GM23338 (cell line): ENCODE measurements around the gene RNF11. TPM values are rescaled to one million over a fixed set of nuclear protein-coding genes. Genes with fewer than 3 reads are reported as not detected.
A peak's percentile ranks its signal among the peaks of the same experiment; 100 is the strongest.

ENCODE experiments used
- ATAC-seq: fragments of 200-7000 bp; cut with Tn5 transposase; 3 replicates; pipeline ENCODE4 v1.9.1; 2020
- DNase-seq: peaks from one replicate; pipeline ENCODE4 v3.0.0-alpha.2; 2015; ENCODE audit warnings: low spot score
- H2AFZ ChIP-seq: fragments of 200-600 bp; sonication (generic); 2 replicates; pipeline ENCODE4 v1.8.0; 2016; ENCODE audit warnings: antibody characterized with exemption, mild to moderate bottlenecking, moderate library complexity
- H3F3A ChIP-seq: fragments of 200-600 bp; sonication (generic); replicated peaks from 2 replicates; pipeline ENCODE4 v1.8.0; 2017; ENCODE audit warnings: antibody characterized with exemption, mixed run types, low read depth
- H3K27ac ChIP-seq: fragments of 200-600 bp; sonication (generic); 2 replicates; pipeline ENCODE4 v1.6.1; 2016; ENCODE audit warnings: low read depth
- H3K27me3 ChIP-seq: fragments of 200-600 bp; sonication (generic); 2 replicates; pipeline ENCODE4 v1.8.0; 2016; ENCODE audit warnings: mild to moderate bottlenecking, mixed run types, moderate library complexity; ENCODE audit not compliant: insufficient read depth
- H3K36me3 ChIP-seq: fragments of 200-600 bp; sonication (generic); 2 replicates; pipeline ENCODE4 v1.8.0; 2016; ENCODE audit warnings: mild to moderate bottlenecking; ENCODE audit not compliant: insufficient read depth
- H3K4me1 ChIP-seq: fragments of 200-600 bp; sonication (generic); 2 replicates; pipeline ENCODE4 v1.8.0; 2016; ENCODE audit warnings: mild to moderate bottlenecking, moderate library complexity; ENCODE audit not compliant: insufficient read depth
- H3K4me2 ChIP-seq: fragments of 200-600 bp; sonication (generic); 2 replicates; pipeline ENCODE4 v1.7.1; 2017; ENCODE audit warnings: mixed run types
- H3K4me3 ChIP-seq: fragments of 200-600 bp; sonication (generic); 2 replicates; pipeline ENCODE4 v1.6.1; 2016; ENCODE audit warnings: mixed run types
- H3K79me2 ChIP-seq: fragments of 200-600 bp; sonication (generic); replicated peaks from 2 replicates; pipeline ENCODE4 v1.8.0; 2017; ENCODE audit warnings: mild to moderate bottlenecking; ENCODE audit not compliant: insufficient read depth
- H3K9me2 ChIP-seq: fragments of 200-600 bp; sonication (generic); 2 replicates; pipeline ENCODE4 v1.8.0; 2017; ENCODE audit not compliant: insufficient read depth
- H4K20me1 ChIP-seq: fragments of 200-600 bp; sonication (generic); replicated peaks from 2 replicates; pipeline ENCODE4 v1.8.0; 2017; ENCODE audit warnings: mild to moderate bottlenecking; ENCODE audit not compliant: insufficient read depth
- H3K27ac Mint-ChIP-seq: 2 replicates; pipeline ENCODE4 v1.8.0; 2020; ENCODE audit warnings: inconsistent platforms, mild to moderate bottlenecking, moderate library complexity, mixed read lengths
- H3K27me3 Mint-ChIP-seq: 3 replicates; pipeline ENCODE4 v1.8.0; 2022; ENCODE audit warnings: low read depth, mild to moderate bottlenecking, moderate library complexity, mixed read lengths, inconsistent platforms; ENCODE audit not compliant: insufficient read depth, poor library complexity
- H3K36me3 Mint-ChIP-seq: 3 replicates; pipeline ENCODE4 v1.8.0; 2021; ENCODE audit warnings: low read depth, mild to moderate bottlenecking, inconsistent platforms, moderate library complexity, mixed read lengths
- H3K4me1 Mint-ChIP-seq: 3 replicates; pipeline ENCODE4 v1.8.0; 2020; ENCODE audit warnings: mild to moderate bottlenecking, inconsistent platforms, mixed read lengths
- H3K4me3 Mint-ChIP-seq: 3 replicates; pipeline ENCODE4 v1.8.0; 2021; ENCODE audit warnings: moderate library complexity, mild to moderate bottlenecking, inconsistent platforms, mixed read lengths
- H3K9me3 Mint-ChIP-seq: 3 replicates; pipeline ENCODE4 v1.8.0; 2020; ENCODE audit warnings: moderate library complexity, mild to moderate bottlenecking, inconsistent platforms, mixed read lengths
- CTCF ChIP-seq, 2 experiments: fragments of 200-600 bp in 1 of 2; sonication (generic) in 1 of 2; conservative IDR thresholded peaks; 2 replicates each; pipeline versions ENCODE4 v1.5.1 to v1.6.1; 2016 to 2017; ENCODE audit warnings: antibody characterized with exemption in 2 of 2, low read depth in 2 of 2, mild to moderate bottlenecking in 2 of 2, moderate library complexity in 1 of 2
- JUNB ChIP-seq: IDR thresholded peaks from one replicate; pipeline ENCODE4 v1.6.1; 2016; ENCODE audit warnings: antibody characterized with exemption; ENCODE audit not compliant: unreplicated experiment
- NANOG ChIP-seq: IDR thresholded peaks from 2 replicates; pipeline ENCODE4 v1.6.1; 2016; ENCODE audit warnings: antibody characterized with exemption, borderline replicate concordance
- ZNF462 ChIP-seq: fragments of 250-450 bp; sonication (Bioruptor Pico); IDR thresholded peaks from 2 replicates; pipeline ENCODE4 v1.5.0; 2020; ENCODE audit warnings: mild to moderate bottlenecking, moderate library complexity
- polyA plus RNA-seq: library from polyadenylated mRNA; unstranded; fragments of >200 nt; fragmentation: Nextera tagmentation; extraction: Ambion mirVana; gene quantifications from 2 replicates; pipeline ENCODE4 v1.2.1, GENCODE V29; 2016
- total RNA-seq: library from RNA; depleted of rRNA; stranded (reverse); fragments of >200 nt; shearing (Covaris generic); gene quantifications from 2 replicates; pipeline ENCODE4 v1.2.3, GENCODE V29; 2014

Gene RNF11
- total and polyA plus RNA-seq, 2 experiments from 2014 or later: 22.3 to 43.0 TPM

DNA sequence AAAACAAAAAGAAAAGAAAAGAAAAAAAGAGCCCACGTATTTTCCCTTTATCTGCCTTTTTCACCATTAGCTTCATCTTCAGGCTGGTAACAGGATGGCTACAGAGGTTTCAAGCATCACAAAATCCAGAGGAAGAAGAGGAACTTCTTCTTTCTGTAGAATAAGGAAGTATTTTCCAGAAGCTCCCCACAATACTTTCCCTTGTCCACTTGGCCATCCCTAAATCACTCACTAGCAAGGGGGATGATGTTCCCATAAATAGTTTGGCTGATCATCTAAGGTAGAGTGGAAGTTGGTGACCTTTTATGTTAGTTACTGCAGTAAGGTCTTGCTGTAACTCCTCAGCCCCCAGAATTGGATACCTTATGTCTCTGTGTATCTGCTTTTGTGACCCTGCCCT lies 45.1 kb upstream of the RNF11 start (continued):
- TF ChIP-seq ZNF462: no peak
- TF ChIP-seq JUNB: no peak

- Mint-ChIP-seq H3K27me3 (no peaks in the 10 kb centered on the region), H3K4me1 (no peaks in the 10 kb centered on the region), H3K4me3 (no peak overlapping the region), H3K36me3 (no peaks in the 10 kb centered on the region), H3K9me3 (no peaks in the 10 kb centered on the region), H3K27ac (no peak overlapping the region)
- H3K27ac ChIP-seq: no peak overlapping the region
- no peaks in the 10 kb centered on the region for H3K9me2 ChIP-seq
- H3K4me1 ChIP-seq: no peaks in the 10 kb centered on the region
- no peaks in the 10 kb centered on the region for H3K27me3 ChIP-seq
- no peaks in the 10 kb centered on the region for H3K36me3 ChIP-seq
- no peaks in the 10 kb centered on the region for H3K79me2 ChIP-seq
- H3K4me2 ChIP-seq: no peak overlapping the region
- no peak overlapping the region for H3K4me3 ChIP-seq
- H2AFZ ChIP-seq: peak overlapping the region; percentile 67; the same call in 1 of the 2 replicates
- H3F3A ChIP-seq: no peaks in the 10 kb centered on the region
- ATAC-seq (peak; percentile 80), DNase-seq (peak; percentile 87)
- no peaks in the 10 kb centered on the region for H4K20me1 ChIP-seq
- TF ChIP-seq CTCF (conservative IDR thresholded peaks at IDR 0.05; ENCODE audit: low read depth in 2 of 2) (peak; percentile 85), ZNF462 (no peak), NANOG (no peak)
Measured at GRCh38 chr1:51192213-51192843, 43.7 kb upstream of the RNF11 start.
